ENCODE results near the gene JUNB. TPM values are rescaled to one million over a fixed set of nuclear protein-coding genes. Genes with fewer than 3 reads are reported as not detected.
A peak's percentile ranks its signal among the peaks of the same experiment; 100 is the strongest.

The JUNB gene
- polyA plus RNA-seq, 1 of the 3 experiments (the other 2 are of a cell fraction) = 224 TPM

- no peak for DNase-seq
- no peak overlapping the region for H3K4me3 ChIP-seq (ENCODE audit: low read depth in 2 of 2, low read length in 1 of 2)
- no peaks in the 10 kb centered on the region for H3K27me3 ChIP-seq (ENCODE audit: insufficient read depth)
- ChIA-PET POLR2A (interaction anchor here (0.5 to 0.8 kb wide), 2 partner anchors 9 to 484 kb away, joined by 3 to 4 read pairs; no protein-coding TSS in a partner anchor), CTCF (interaction anchor here (1.9 to 12.1 kb wide), 2 partner anchors 13 to 26 kb away, joined by 9 to 447 read pairs; partner anchors contain the start of genes JUNB, PRDX2 and THSD8)
- no peak overlapping the region for H2AFZ ChIP-seq (ENCODE audit: low read depth)
- no peaks in the 10 kb centered on the region for H3K79me2 ChIP-seq (ENCODE audit: insufficient read depth)
- no peaks in the 10 kb centered on the region for H3K36me3 ChIP-seq (replicated peaks in 1 of 2; ENCODE audit: control insufficient read depth in 1 of 2, insufficient read depth in 2 of 2, low read length in 1 of 2)
- H4K20me1 ChIP-seq (ENCODE audit: insufficient read depth) = no peaks in the 10 kb centered on the region
- H3K4me1 ChIP-seq (ENCODE audit: control insufficient read depth in 1 of 2, insufficient read depth in 2 of 2, low read depth in 1 of 2, low read length in 1 of 2) = peaks cover 47 to 68% of the 10 kb centered on the region in 2 experiments
- H3K9ac ChIP-seq = peak overlapping the region; percentile 68; the same call in 1 of the 2 replicates
- 28% methylated on average over 7 of the region's 19 CpGs for WGBS (ENCODE audit: low lambda C conversion rate)
- TF ChIP-seq TAF1 (IDR thresholded peaks at IDR 0.05; ENCODE audit: borderline replicate concordance, low read depth, low read length) (no peak), MAX (IDR thresholded peaks at IDR 0.05; ENCODE audit: low read depth) (no peak), CTCF (IDR thresholded peaks at IDR 0.05) (no peak), FOXJ3 (CRISPR knock-in tag; IDR thresholded peaks at IDR 0.05) (no peak), FOSL2 (IDR thresholded peaks at IDR 0.05; ENCODE audit: borderline replicate concordance, low read depth) (no peak), POLR2AphosphoS5 (IDR thresholded peaks at IDR 0.05; ENCODE audit: low read depth, low read length) (no peak)
- H3K27ac ChIP-seq (ENCODE audit: low read depth in 2 of 2, low read length in 1 of 2) = peak overlapping the region; percentile 97 to 98
- peaks cover 67% of the 10 kb centered on the region for H3F3A ChIP-seq (replicated peaks; ENCODE audit: insufficient read depth)
- no peaks in the 10 kb centered on the region for H3K9me3 ChIP-seq
- H3K4me2 ChIP-seq = peak overlapping the region; percentile 91; the same call in 1 of the 2 replicates
- H3K9me2 ChIP-seq = no peaks in the 10 kb centered on the region
Measured at GRCh38 chr19:12783849-12784393, 7.4 kb upstream of the JUNB start.

- Histone ChIP-seq H2AFZ (ENCODE audit: low read depth) (no peak overlapping the region), H4K20me1 (ENCODE audit: insufficient read depth) (no peaks in the 10 kb centered on the region), H3K4me2 (no peak overlapping the region), H3K9me3 (no peaks in the 10 kb centered on the region), H3K36me3 (replicated peaks in 1 of 2; ENCODE audit: control insufficient read depth in 1 of 2, insufficient read depth in 2 of 2, low read length in 1 of 2) (no peaks in the 10 kb centered on the region), H3K9ac (no peak overlapping the region), H3K27ac (ENCODE audit: low read depth in 2 of 2, low read length in 1 of 2) (peak overlapping the region; percentile 97 to 98), H3K79me2 (ENCODE audit: insufficient read depth) (no peaks in the 10 kb centered on the region), H3K9me2 (no peaks in the 10 kb centered on the region), H3K27me3 (ENCODE audit: insufficient read depth) (no peaks in the 10 kb centered on the region), H3K4me3 (ENCODE audit: low read depth in 2 of 2, low read length in 1 of 2) (no peak overlapping the region), H3F3A (replicated peaks; ENCODE audit: insufficient read depth) (peaks cover 71% of the 10 kb centered on the region), H3K4me1 (ENCODE audit: control insufficient read depth in 1 of 2, insufficient read depth in 2 of 2, low read depth in 1 of 2, low read length in 1 of 2) (peaks cover 47 to 68% of the 10 kb centered on the region in 2 experiments)
- CTCF ChIA-PET = no interaction called here
- WGBS (ENCODE audit: low lambda C conversion rate) = 65% methylated on average over 10 of the region's 10 CpGs
- POLR2A ChIA-PET = interaction anchor here (0.8 kb wide), 1 partner anchor 8 kb away, joined by 4 read pairs; no protein-coding TSS in a partner anchor
- no peak for DNase-seq
- TF ChIP-seq TCF12 (IDR thresholded peaks at IDR 0.05) (no peak), SMC3 (IDR thresholded peaks at IDR 0.05; ENCODE audit: low read depth, low read length) (peak; percentile 0; the same call in 1 of the 2 replicates), JUND (IDR thresholded peaks at IDR 0.05) (no peak), RCOR1 (IDR thresholded peaks at IDR 0.05; ENCODE audit: low read length) (0 out of 2 replicates have a peak, but pooled peaks have one; percentile 1), EP300 (IDR thresholded peaks at IDR 0.05; ENCODE audit: borderline replicate concordance in 1 of 2, low read depth in 1 of 2, low read length in 1 of 2) (peak in 1 of 2 experiments; percentile 36; a peak in 1 of 4 replicates), GATA2 (CRISPR knock-in tag; IDR thresholded peaks at IDR 0.05) (peak; percentile 71), MXI1 (IDR thresholded peaks at IDR 0.05; ENCODE audit: low read depth, low read length) (peak; percentile 91; the same call in 1 of the 2 replicates)
Measured at GRCh38 chr19:12784394-12784870, 6.9 kb upstream of the JUNB start.

Measured in SK-N-SH (cell line).